OCI-LY7 (cell line): ENCODE measurements around the gene IARS2.

Source experiments
- CTCF ChIP-seq: fragments of 200-600 bp; sonication (generic); conservative IDR thresholded peaks from 2 replicates; pipeline ENCODE4 v1.5.1; 2014; ENCODE audit warnings: mild to moderate bottlenecking, antibody characterized with exemption, low read length, moderate library complexity, mixed read lengths
- EZH2phosphoT487 ChIP-seq: fragments of 200-600 bp; sonication (generic); IDR thresholded peaks from 2 replicates; pipeline ENCODE4 v1.6.1; 2018; ENCODE audit warnings: low read depth, borderline replicate concordance, mild to moderate bottlenecking, mixed run types, antibody characterized with exemption, low read length, moderate library complexity, mixed read lengths

- TF ChIP-seq EZH2phosphoT487 (no peak), CTCF (no peak)
Observed at GRCh38 chr1:220127076-220127475, 33.1 kb downstream of the IARS2 start.
